Transverse colon (tissue), 4 donors: Measurements from ENCODE around the gene SYCN. TPM values are rescaled to one million over a fixed set of nuclear protein-coding genes. Genes with fewer than 3 reads are reported as not detected.
A peak's percentile ranks its signal among the peaks of the same experiment; 100 is the strongest.

Source experiments
- DNase-seq: peaks from one replicate; pipeline ENCODE4 v3.0.0-alpha.2; 2019
- H3K27ac ChIP-seq, 4 donors: fragments of 200-600 bp; sonication (generic); 2 replicates each; pipeline ENCODE4 v1.5.1; 2016 to 2018; ENCODE audit warnings: inconsistent platforms in 4 of 4
- H3K27me3 ChIP-seq: fragments of 200-600 bp; sonication (generic); 2 replicates; pipeline ENCODE4 v1.5.1; 2017; ENCODE audit warnings: inconsistent platforms
- H3K36me3 ChIP-seq, 4 donors: fragments of 200-600 bp; sonication (generic); 2 replicates each; pipeline ENCODE4 v1.5.1; 2017 to 2019; ENCODE audit warnings: inconsistent platforms in 4 of 4
- H3K4me1 ChIP-seq, 4 donors: fragments of 200-600 bp; sonication (generic); 2 replicates each; pipeline ENCODE4 v1.5.1; 2017 to 2020; ENCODE audit warnings: inconsistent platforms in 4 of 4
- H3K4me3 ChIP-seq, 4 donors: fragments of 200-600 bp; sonication (generic); 1 replicate in 1 of 4; 2 replicates in 3 of 4; pipeline versions ENCODE4 v1.5.1 to v1.6.1; 2017 to 2019; ENCODE audit warnings: inconsistent platforms in 4 of 4
- H3K9me3 ChIP-seq, 2 donors: fragments of 200-600 bp; sonication (generic); 2 replicates each; pipeline ENCODE4 v1.5.1; 2017 to 2019; ENCODE audit warnings: inconsistent platforms in 2 of 2
- CTCF ChIP-seq, 5 experiments: fragments of 200-600 bp in 3 of 5; fragments of 450-650 bp in 2 of 5; sonication (generic) in 3 of 5; IDR thresholded peaks; 1 replicate in 2 of 5; 2 replicates in 3 of 5; pipeline ENCODE4 v1.5.1; 2016 to 2017; ENCODE audit warnings: antibody characterized with exemption in 5 of 5, inconsistent platforms in 3 of 5, mild to moderate bottlenecking in 2 of 5, moderate library complexity in 1 of 5
- EP300 ChIP-seq: sonication (generic); formaldehyde crosslinking; IDR thresholded peaks from one replicate; pipeline ENCODE4 v1.6.1; 2017; ENCODE audit warnings: antibody characterized with exemption, low read depth
- POLR2A ChIP-seq: fragments of 450-650 bp; IDR thresholded peaks from one replicate; pipeline ENCODE4 v1.6.1; 2016; ENCODE audit warnings: antibody characterized with exemption, mild to moderate bottlenecking, moderate library complexity
- POLR2AphosphoS5 ChIP-seq, 3 donors: sonication (generic); formaldehyde crosslinking; IDR thresholded peaks; one replicate each; pipeline ENCODE4 v1.6.1; 2016; ENCODE audit warnings: antibody characterized with exemption in 3 of 3
- WGBS, 2 donors: methylation state at CpG; one replicate each; pipeline ENCODE4 v1.1.5; 2018; ENCODE audit warnings: low coverage in 1 of 2; 5-methylcytosine and 5-hydroxymethylcytosine counted together
- in situ Hi-C, 4 donors: fragments of 200-750 bp; cut with MboI; loops; one replicate each; pipeline versions ENCODE4 v1.15.0 to v1.15.1; 2017; ENCODE audit warnings: low sequenced_read_pairs in 3 of 4, low pct_ligation_motif_present in 1 of 4, low pct_unique_long_range_greater_than_20kb in 1 of 4
- intact Hi-C: fragments of 100-400 bp; cut with DNase I; formaldehyde crosslinking; loops from one replicate; pipeline ENCODE4 v1.15.1; 2023; ENCODE audit warnings: low total_unique reads
- total RNA-seq, 4 donors: library from RNA; depleted of rRNA; stranded (reverse); fragments of >200 nt; gene quantifications; one replicate each; pipeline ENCODE4 v1.1.0, GENCODE V29; 2016

SYCN gene
- total RNA-seq, 4 donors from 2014 or later: not detected

- WGBS, 2 donors: 42% methylated on average over 21 of the region's 24 CpGs; no CpG with 5 or more reads in 1 of the 2 donors
- Histone ChIP-seq H3K4me1 (peaks cover 13 to 56% (median 42%) of the 10 kb centered on the region in 4 donors), H3K27me3 (no peaks in the 10 kb centered on the region), H3K36me3 (no peaks in the 10 kb centered on the region), H3K9me3 (no peaks in the 10 kb centered on the region), H3K27ac (no peak overlapping the region), H3K4me3 (no peak overlapping the region)
- intact Hi-C loops: no loop called here
- no peak for DNase-seq
- TF ChIP-seq CTCF (IDR thresholded peaks at IDR 0.05) (no peak), EP300 (no peak), POLR2AphosphoS5 (IDR thresholded peaks at IDR 0.05) (no peak), POLR2A (no peak)
- in situ Hi-C loops: no loop called here
Observed at GRCh38 chr19:39156326-39157230, 47.5 kb downstream of the SYCN start.

GRCh38 chr19:39155741-39156140, 48.3 kb downstream of the SYCN start:
- Histone ChIP-seq H3K27ac (no peak overlapping the region), H3K36me3 (no peaks in the 10 kb centered on the region), H3K9me3 (no peaks in the 10 kb centered on the region), H3K27me3 (no peaks in the 10 kb centered on the region), H3K4me3 (no peak overlapping the region), H3K4me1 (peaks cover 13 to 52% (median 40%) of the 10 kb centered on the region in 4 donors)
- intact Hi-C loops: no loop called here
- in situ Hi-C loops: no loop called here
- TF ChIP-seq CTCF (IDR thresholded peaks at IDR 0.05) (no peak), POLR2AphosphoS5 (IDR thresholded peaks at IDR 0.05) (no peak), EP300 (no peak)
- DNase-seq: no peak
- 74 to 75% methylated on average over 8 to 12 of the region's 15 CpGs for WGBS, 2 donors

- H3K27ac ChIP-seq: peak overlapping the region in 2 of 4 donors; percentile 13 to 19
- WGBS, 2 donors: 71% methylated on average over 11 of the region's 11 CpGs; no CpG with 5 or more reads in 1 of the 2 donors
- intact Hi-C loops (no loop called here), in situ Hi-C loops (no loop called here)
- no peaks in the 10 kb centered on the region for H3K36me3 ChIP-seq
- no peaks in the 10 kb centered on the region for H3K9me3 ChIP-seq
- H3K4me1 ChIP-seq: peaks cover 13 to 47% (median 38%) of the 10 kb centered on the region in 4 donors
- H3K4me3 ChIP-seq: no peak overlapping the region
- DNase-seq: no peak
- H3K27me3 ChIP-seq: no peaks in the 10 kb centered on the region
- TF ChIP-seq EP300 (no peak), CTCF (IDR thresholded peaks at IDR 0.05) (no peak), POLR2A (no peak), POLR2AphosphoS5 (IDR thresholded peaks at IDR 0.05) (no peak)
Observed at GRCh38 chr19:39155114-39155700, 48.9 kb downstream of the SYCN start.

GRCh38 chr19:39154629-39155100, 49.4 kb downstream of the SYCN start:
- DNase-seq: peak; percentile 67
- peak overlapping the region in 2 of 4 donors; percentile 13 to 19 for H3K27ac ChIP-seq

More at GRCh38 chr19:39154629-39155100, 49.4 kb downstream of the SYCN start:
- no peak overlapping the region for H3K4me3 ChIP-seq
- no peaks in the 10 kb centered on the region for H3K9me3 ChIP-seq
- peaks cover 13 to 43% (median 36%) of the 10 kb centered on the region in 4 donors for H3K4me1 ChIP-seq
- H3K27me3 ChIP-seq: no peaks in the 10 kb centered on the region
- TF ChIP-seq CTCF (IDR thresholded peaks at IDR 0.05) (peak in 2 of 5 experiments; percentile 15 to 30), POLR2AphosphoS5 (IDR thresholded peaks at IDR 0.05) (no peak)
- H3K36me3 ChIP-seq: no peaks in the 10 kb centered on the region
- in situ Hi-C loops: no loop called here
- WGBS, 2 donors: 52% methylated on average over 11 of the region's 11 CpGs; no CpG with 5 or more reads in 1 of the 2 donors
- intact Hi-C loops: no loop called here
